Esophagus muscularis mucosa (tissue), 4 donors: ENCODE results near the gene PTPN2. TPM values are rescaled to one million over a fixed set of nuclear protein-coding genes. Genes with fewer than 3 reads are reported as not detected.

Experiments
- DNase-seq: peaks from one replicate; pipeline ENCODE4 v3.0.0-alpha.2; 2017; ENCODE audit errors: extremely low spot score
- H3K27ac ChIP-seq, 4 donors: fragments of 200-600 bp; sonication (generic); replicated peaks in 1 of 4; 1 replicate in 3 of 4; 2 replicates in 1 of 4; pipeline ENCODE4 v1.5.1; 2016 to 2019; ENCODE audit warnings: mild to moderate bottlenecking in 1 of 4
- H3K27me3 ChIP-seq, 4 donors: fragments of 200-600 bp; sonication (generic); one replicate each; pipeline versions ENCODE4 v1.5.1 to v1.6.0; 2016 to 2019
- H3K36me3 ChIP-seq, 4 donors: fragments of 200-600 bp; sonication (generic); one replicate each; pipeline ENCODE4 v1.5.1; 2016 to 2019
- H3K4me1 ChIP-seq, 4 donors: fragments of 200-600 bp; sonication (generic); one replicate each; pipeline ENCODE4 v1.5.1; 2016 to 2019
- H3K4me3 ChIP-seq, 4 donors: fragments of 200-600 bp; sonication (generic); 1 replicate in 2 of 4; 2 replicates in 2 of 4; pipeline ENCODE4 v1.5.1; 2016 to 2019; ENCODE audit warnings: mild to moderate bottlenecking in 4 of 4, moderate library complexity in 1 of 4
- H3K9me3 ChIP-seq, 4 donors: fragments of 200-600 bp; sonication (generic); 1 replicate in 3 of 4; 2 replicates in 1 of 4; pipeline ENCODE4 v1.5.1; 2016 to 2019
- EP300 ChIP-seq: sonication (generic); formaldehyde crosslinking; IDR thresholded peaks from one replicate; pipeline ENCODE4 v1.6.1; 2017; ENCODE audit warnings: antibody characterized with exemption
- POLR2A ChIP-seq: fragments of 450-650 bp; IDR thresholded peaks from one replicate; pipeline ENCODE4 v1.6.1; 2017; ENCODE audit warnings: antibody characterized with exemption, moderate library complexity, mild to moderate bottlenecking, low read depth
- POLR2AphosphoS5 ChIP-seq, 2 donors: sonication (generic); formaldehyde crosslinking; IDR thresholded peaks; one replicate each; pipeline ENCODE4 v1.6.1; 2017; ENCODE audit warnings: antibody characterized with exemption in 2 of 2
- WGBS: methylation state at CpG from one replicate; pipeline ENCODE4 v1.1.5; 2018; 5-methylcytosine and 5-hydroxymethylcytosine counted together
- intact Hi-C: fragments of 100-400 bp; cut with DNase I; formaldehyde crosslinking; loops from one replicate; pipeline ENCODE4 v1.15.1; 2023
- total RNA-seq, 4 donors: library from RNA; depleted of rRNA; stranded (reverse); fragments of >200 nt; gene quantifications; one replicate each; pipeline versions ENCODE4 v1.1.0 to v1.2.1, GENCODE V29; 2016
- TF ChIP-seq, protein P1 (sequence below), 3 experiments: fragments of 200-600 bp in 2 of 3; fragments of 450-650 bp in 1 of 3; sonication (generic) in 2 of 3; IDR thresholded peaks; one replicate each; pipeline ENCODE4 v1.5.1; 2017 to 2019; ENCODE audit warnings: antibody characterized with exemption in 3 of 3, mild to moderate bottlenecking in 2 of 3, moderate library complexity in 1 of 3

Gene PTPN2
- 10 to 100 TPM; 14.3 to 27.5 (median 18.0) TPM for total RNA-seq

DNA sequence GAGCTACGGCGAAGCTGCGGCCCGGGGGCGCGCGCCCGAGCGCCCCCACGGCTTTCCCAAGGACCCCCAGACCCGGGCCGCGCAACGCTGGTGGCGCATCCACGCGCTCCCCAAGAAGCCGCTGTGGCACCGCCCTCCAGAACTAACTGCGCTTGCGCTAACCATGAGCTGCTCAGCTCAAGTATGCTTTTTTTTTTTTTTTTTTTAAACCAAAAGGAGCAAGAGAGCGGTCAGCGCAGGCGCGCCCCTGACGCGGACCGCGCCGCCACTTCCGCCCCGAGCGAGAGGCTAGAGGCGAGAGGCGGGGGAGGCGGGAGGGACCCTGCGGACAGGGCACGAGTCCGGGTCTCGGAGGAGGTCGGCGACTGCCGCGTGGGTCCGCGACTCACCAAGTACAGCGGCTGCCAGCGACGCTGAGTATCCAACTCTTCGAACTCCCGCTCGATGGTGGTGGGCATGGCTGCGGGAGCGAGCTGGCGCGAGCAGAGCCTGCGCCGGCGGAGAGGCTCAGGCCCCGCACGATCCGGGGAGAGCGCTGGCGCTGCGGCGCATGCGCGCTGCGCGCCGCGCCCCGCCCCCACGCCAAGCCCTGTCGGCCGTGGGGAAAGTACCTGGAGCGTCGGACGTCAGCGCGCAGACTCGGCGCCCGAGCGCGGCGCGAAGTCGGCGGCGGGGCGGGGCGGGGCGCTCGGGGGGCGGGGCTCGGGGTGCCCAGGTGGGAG, at the start of gene PTPN2:
TSS of gene PTPN2 (minus strand) at position 554 of the 722 bp plus-strand sequence. CDS start at position 458, 96 bp downstream.
- H3K4me1 ChIP-seq, result peaks cover 7 to 33% (median 28%) of the 10 kb centered on the region in 4 donors
- H3K27ac ChIP-seq, result peak within 1 kb of the TSS; percentile 97 to 99 (median 98)
- peak; percentile 95 for DNase-seq
- peak; percentile 87 for TF ChIP-seq POLR2A
- TF ChIP-seq, protein P1, sequence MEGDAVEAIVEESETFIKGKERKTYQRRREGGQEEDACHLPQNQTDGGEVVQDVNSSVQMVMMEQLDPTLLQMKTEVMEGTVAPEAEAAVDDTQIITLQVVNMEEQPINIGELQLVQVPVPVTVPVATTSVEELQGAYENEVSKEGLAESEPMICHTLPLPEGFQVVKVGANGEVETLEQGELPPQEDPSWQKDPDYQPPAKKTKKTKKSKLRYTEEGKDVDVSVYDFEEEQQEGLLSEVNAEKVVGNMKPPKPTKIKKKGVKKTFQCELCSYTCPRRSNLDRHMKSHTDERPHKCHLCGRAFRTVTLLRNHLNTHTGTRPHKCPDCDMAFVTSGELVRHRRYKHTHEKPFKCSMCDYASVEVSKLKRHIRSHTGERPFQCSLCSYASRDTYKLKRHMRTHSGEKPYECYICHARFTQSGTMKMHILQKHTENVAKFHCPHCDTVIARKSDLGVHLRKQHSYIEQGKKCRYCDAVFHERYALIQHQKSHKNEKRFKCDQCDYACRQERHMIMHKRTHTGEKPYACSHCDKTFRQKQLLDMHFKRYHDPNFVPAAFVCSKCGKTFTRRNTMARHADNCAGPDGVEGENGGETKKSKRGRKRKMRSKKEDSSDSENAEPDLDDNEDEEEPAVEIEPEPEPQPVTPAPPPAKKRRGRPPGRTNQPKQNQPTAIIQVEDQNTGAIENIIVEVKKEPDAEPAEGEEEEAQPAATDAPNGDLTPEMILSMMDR (IDR thresholded peaks at IDR 0.05), result no peak
- no peak for TF ChIP-seq EP300
- peak; percentile 88 to 98 for TF ChIP-seq POLR2AphosphoS5 (IDR thresholded peaks at IDR 0.05)
- no peaks in the 10 kb centered on the region for H3K27me3 ChIP-seq
- H3K4me3 ChIP-seq, result peak within 1 kb of the TSS; percentile 72 to 93 (median 76)
- intact Hi-C loops, result loop anchor here (10.0 kb wide), 1 partner anchor 509 kb away; the partner anchor contains the start of gene AFG3L2
- WGBS, result 7% methylated on average over 3 of the region's 97 CpGs
- no peaks in the 10 kb centered on the region for H3K9me3 ChIP-seq
- no peaks in the 10 kb centered on the region for H3K36me3 ChIP-seq

DNA sequence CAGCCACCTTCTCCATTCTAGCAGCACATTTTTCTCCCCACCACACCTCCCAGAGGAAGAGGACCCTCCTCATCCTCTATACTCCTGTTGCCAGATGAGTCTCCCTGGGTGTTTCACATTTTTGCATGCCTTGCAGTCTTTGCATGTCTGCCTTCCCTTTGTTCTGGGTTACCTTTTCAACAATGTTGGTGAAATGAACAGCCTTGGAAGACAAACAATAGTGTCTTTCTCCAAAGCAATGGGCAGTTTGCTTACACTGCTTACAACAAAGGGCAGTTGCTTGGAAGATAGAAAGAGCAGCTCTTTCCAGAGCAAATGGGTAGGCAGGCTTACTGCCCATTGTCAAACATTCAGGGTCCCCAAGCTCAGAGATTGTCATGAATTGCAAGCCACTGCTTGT, 49.3 kb upstream of the PTPN2 start:
- H3K4me3 ChIP-seq, result no peak overlapping the region
- no peaks in the 10 kb centered on the region for H3K9me3 ChIP-seq
- H3K36me3 ChIP-seq, result no peaks in the 10 kb centered on the region
- no peak for DNase-seq
- H3K27ac ChIP-seq, result no peak overlapping the region
- peaks cover 0 to 9% (median 8%) of the 10 kb centered on the region in 4 donors for H3K4me1 ChIP-seq
- intact Hi-C loops, result no loop called here
- TF ChIP-seq, protein P1 (IDR thresholded peaks at IDR 0.05), result no peak
- TF ChIP-seq EP300, result no peak
- no peak for TF ChIP-seq POLR2AphosphoS5 (IDR thresholded peaks at IDR 0.05)
- no peak for TF ChIP-seq POLR2A
- no peaks in the 10 kb centered on the region for H3K27me3 ChIP-seq

DNA sequence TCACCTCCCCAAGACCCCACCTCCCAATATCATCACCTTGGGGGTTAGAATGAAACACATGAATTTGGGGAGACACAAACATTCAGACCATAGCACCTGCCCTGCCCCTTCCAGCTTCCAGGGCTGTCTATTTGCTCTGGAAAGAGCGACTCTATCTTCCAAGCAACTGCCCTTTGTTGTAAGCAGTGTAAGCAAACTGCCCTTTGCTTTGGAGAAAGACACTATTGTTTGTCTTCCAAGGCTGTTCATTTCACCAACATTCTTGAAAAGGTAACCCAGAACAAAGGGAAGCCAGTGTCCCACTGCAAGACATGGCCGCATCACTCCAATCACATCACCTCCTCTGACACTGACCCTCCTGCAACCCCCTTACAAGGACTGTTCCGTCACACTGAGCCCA, 46.9 kb upstream of the PTPN2 start:
- intact Hi-C loops, result no loop called here
- WGBS, result 84% methylated on average over 3 of the region's 3 CpGs
- Histone ChIP-seq H3K4me3 (no peak overlapping the region), H3K4me1 (peaks cover 0 to 9% (median 8%) of the 10 kb centered on the region in 4 donors), H3K27me3 (no peaks in the 10 kb centered on the region), H3K36me3 (no peaks in the 10 kb centered on the region), H3K27ac (no peak overlapping the region), H3K9me3 (no peaks in the 10 kb centered on the region)
- TF ChIP-seq EP300, result no peak
- TF ChIP-seq POLR2AphosphoS5 (IDR thresholded peaks at IDR 0.05), result no peak
- TF ChIP-seq, protein P1 (IDR thresholded peaks at IDR 0.05), result no peak
- TF ChIP-seq POLR2A, result no peak
- DNase-seq, result no peak

DNA sequence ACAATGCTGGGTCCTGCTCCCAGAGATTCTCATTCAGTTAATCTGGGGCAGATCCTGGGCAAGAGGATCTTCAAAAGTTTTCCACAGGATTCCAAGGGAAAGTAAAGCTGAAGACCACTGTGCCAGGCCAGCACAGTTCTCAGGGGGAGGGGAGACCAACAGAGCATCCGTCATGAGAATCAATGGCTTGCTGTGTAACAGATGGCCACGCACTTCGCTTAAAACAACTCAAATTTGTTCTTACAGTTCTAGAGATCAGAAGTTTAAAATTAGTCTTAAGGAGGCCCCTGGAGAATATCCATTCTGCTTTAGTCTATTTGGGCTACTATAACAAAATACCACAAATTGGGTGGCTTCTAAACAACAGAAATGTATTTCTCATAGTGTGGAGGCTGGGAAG, 46.3 kb upstream of the PTPN2 start:
- H3K27ac ChIP-seq, result no peak overlapping the region
- peaks cover 0 to 9% (median 8%) of the 10 kb centered on the region in 4 donors for H3K4me1 ChIP-seq
- no peaks in the 10 kb centered on the region for H3K9me3 ChIP-seq
- H3K4me3 ChIP-seq, result no peak overlapping the region
- TF ChIP-seq POLR2AphosphoS5 (IDR thresholded peaks at IDR 0.05), result no peak
- TF ChIP-seq, protein P1 (IDR thresholded peaks at IDR 0.05), result no peak
- no peak for TF ChIP-seq POLR2A
- TF ChIP-seq EP300, result no peak
- DNase-seq, result no peak
- no peaks in the 10 kb centered on the region for H3K36me3 ChIP-seq
- intact Hi-C loops, result no loop called here
- WGBS, result 92% methylated on average over 3 of the region's 3 CpGs
- no peaks in the 10 kb centered on the region for H3K27me3 ChIP-seq
